Hepatocyte (in vitro differentiated cells): ENCODE results near the gene C6.

Experiments
- EZH2 ChIP-seq: fragments of 200-600 bp; sonication (generic); IDR thresholded peaks from 2 replicates; pipeline ENCODE4 v1.6.1; 2016; ENCODE audit warnings: antibody characterized with exemption, mild to moderate bottlenecking, borderline replicate concordance
- TF ChIP-seq, protein P1 (sequence below): fragments of 200-600 bp; sonication (generic); IDR thresholded peaks from 2 replicates; pipeline ENCODE4 v1.5.1; 2016; ENCODE audit warnings: antibody characterized with exemption, mild to moderate bottlenecking; ENCODE audit not compliant: poor library complexity

GRCh38 chr5:41211417-41211816, 1.9 kb downstream of the C6 start:
- TF ChIP-seq, protein P1, sequence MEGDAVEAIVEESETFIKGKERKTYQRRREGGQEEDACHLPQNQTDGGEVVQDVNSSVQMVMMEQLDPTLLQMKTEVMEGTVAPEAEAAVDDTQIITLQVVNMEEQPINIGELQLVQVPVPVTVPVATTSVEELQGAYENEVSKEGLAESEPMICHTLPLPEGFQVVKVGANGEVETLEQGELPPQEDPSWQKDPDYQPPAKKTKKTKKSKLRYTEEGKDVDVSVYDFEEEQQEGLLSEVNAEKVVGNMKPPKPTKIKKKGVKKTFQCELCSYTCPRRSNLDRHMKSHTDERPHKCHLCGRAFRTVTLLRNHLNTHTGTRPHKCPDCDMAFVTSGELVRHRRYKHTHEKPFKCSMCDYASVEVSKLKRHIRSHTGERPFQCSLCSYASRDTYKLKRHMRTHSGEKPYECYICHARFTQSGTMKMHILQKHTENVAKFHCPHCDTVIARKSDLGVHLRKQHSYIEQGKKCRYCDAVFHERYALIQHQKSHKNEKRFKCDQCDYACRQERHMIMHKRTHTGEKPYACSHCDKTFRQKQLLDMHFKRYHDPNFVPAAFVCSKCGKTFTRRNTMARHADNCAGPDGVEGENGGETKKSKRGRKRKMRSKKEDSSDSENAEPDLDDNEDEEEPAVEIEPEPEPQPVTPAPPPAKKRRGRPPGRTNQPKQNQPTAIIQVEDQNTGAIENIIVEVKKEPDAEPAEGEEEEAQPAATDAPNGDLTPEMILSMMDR: no peak
- no peak for TF ChIP-seq EZH2
